Hepatocyte (in vitro differentiated cells): ENCODE results near the gene INSR. TPM values are rescaled to one million over a fixed set of nuclear protein-coding genes. Genes with fewer than 3 reads are reported as not detected.

Experiments used
- DNase-seq: peaks from one replicate; pipeline ENCODE4 v3.0.0-alpha.2; 2016; ENCODE audit warnings: low spot score
- H2AFZ ChIP-seq: fragments of 200-600 bp; sonication (generic); 2 replicates; pipeline ENCODE4 v1.6.0; 2016; ENCODE audit warnings: antibody characterized with exemption, mild to moderate bottlenecking
- H3K27ac ChIP-seq: fragments of 200-600 bp; sonication (generic); 2 replicates; pipeline ENCODE4 v1.5.1; 2016; ENCODE audit warnings: mild to moderate bottlenecking
- H3K27me3 ChIP-seq: fragments of 200-600 bp; sonication (generic); 2 replicates; pipeline ENCODE4 v1.6.1; 2016
- H3K36me3 ChIP-seq: fragments of 200-600 bp; sonication (generic); replicated peaks from 2 replicates; pipeline ENCODE4 v1.5.1; 2016; ENCODE audit warnings: low read depth; ENCODE audit not compliant: insufficient read depth
- H3K4me1 ChIP-seq: fragments of 200-600 bp; sonication (generic); 2 replicates; pipeline ENCODE4 v1.5.1; 2016; ENCODE audit warnings: mild to moderate bottlenecking, moderate library complexity; ENCODE audit not compliant: insufficient read depth
- H3K4me2 ChIP-seq: fragments of 200-600 bp; sonication (generic); 2 replicates; pipeline ENCODE4 v1.6.0; 2016
- H3K4me3 ChIP-seq: fragments of 200-600 bp; sonication (generic); 2 replicates; pipeline ENCODE4 v1.5.1; 2016; ENCODE audit warnings: mild to moderate bottlenecking
- H3K79me2 ChIP-seq: fragments of 200-600 bp; sonication (generic); 2 replicates; pipeline ENCODE4 v1.6.0; 2017; ENCODE audit warnings: mild to moderate bottlenecking
- H3K9me2 ChIP-seq: fragments of 200-600 bp; sonication (generic); replicated peaks from 2 replicates; pipeline ENCODE4 v1.6.0; 2017; ENCODE audit warnings: mild to moderate bottlenecking; ENCODE audit not compliant: insufficient read depth
- H3K9me3 ChIP-seq: fragments of 200-600 bp; sonication (generic); 2 replicates; pipeline ENCODE4 v1.5.1; 2016; ENCODE audit warnings: low read depth, mild to moderate bottlenecking
- H4K20me1 ChIP-seq: fragments of 200-600 bp; sonication (generic); 2 replicates; pipeline ENCODE4 v1.6.0; 2016; ENCODE audit warnings: mild to moderate bottlenecking; ENCODE audit not compliant: insufficient read depth, poor library complexity, severe bottlenecking
- CTCF ChIP-seq: fragments of 200-600 bp; sonication (generic); IDR thresholded peaks from 2 replicates; pipeline ENCODE4 v1.5.1; 2016; ENCODE audit warnings: antibody characterized with exemption, mild to moderate bottlenecking; ENCODE audit not compliant: poor library complexity
- EZH2 ChIP-seq: fragments of 200-600 bp; sonication (generic); IDR thresholded peaks from 2 replicates; pipeline ENCODE4 v1.6.1; 2016; ENCODE audit warnings: antibody characterized with exemption, mild to moderate bottlenecking, borderline replicate concordance
- EZH2phosphoT487 ChIP-seq: fragments of 200-600 bp; sonication (generic); IDR thresholded peaks from one replicate; pipeline ENCODE4 v1.6.1; 2018; ENCODE audit warnings: antibody characterized with exemption, mild to moderate bottlenecking, low read depth, moderate library complexity; ENCODE audit not compliant: unreplicated experiment, severe bottlenecking
- WGBS: methylation state at CpG from one replicate; pipeline ENCODE4 v1.1.6; 2016; ENCODE audit warnings: low lambda C conversion rate; ENCODE audit errors: missing lambda C conversion rate; 5-methylcytosine and 5-hydroxymethylcytosine counted together
- polyA plus RNA-seq: library from polyadenylated mRNA; unstranded; fragments of >200 nt; fragmentation: Nextera tagmentation; extraction: Ambion mirVana; gene quantifications from 2 replicates; pipeline ENCODE4 v1.2.1, GENCODE V29; 2016
- total RNA-seq: library from RNA; depleted of rRNA; stranded (reverse); fragments of >200 nt; gene quantifications from 2 replicates; pipeline ENCODE4 v1.2.3, GENCODE V29; 2014

The INSR gene
- total and polyA plus RNA-seq, 2 experiments from 2014 or later, result 17.0 to 59.0 TPM

DNA sequence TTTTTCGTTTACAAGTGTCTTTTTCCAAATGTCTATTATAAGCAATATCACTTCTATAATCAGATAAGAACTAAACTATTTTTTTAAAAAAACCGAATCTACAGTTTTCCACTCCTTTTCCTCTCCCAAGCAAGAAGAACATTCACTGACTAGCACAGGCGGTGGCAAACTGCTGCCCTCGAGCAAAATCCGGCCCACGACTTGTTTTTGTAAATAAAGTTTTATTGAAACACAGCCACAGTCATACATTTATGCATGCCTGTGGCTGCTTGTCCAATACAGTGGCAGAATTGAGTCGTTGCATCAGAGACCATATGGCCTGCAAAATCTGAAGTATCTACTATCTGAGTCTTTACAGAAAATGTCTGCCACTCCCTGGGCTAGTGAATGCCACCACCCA lies 27.4 kb downstream of the INSR start:
- TF ChIP-seq EZH2 (no peak), EZH2phosphoT487 (no peak), CTCF (no peak)
- peaks cover 6% of the 10 kb centered on the region for H3K4me1 ChIP-seq
- H3K4me3 ChIP-seq, result no peak overlapping the region
- H3K27me3 ChIP-seq, result no peaks in the 10 kb centered on the region
- peaks cover 39% of the 10 kb centered on the region for H4K20me1 ChIP-seq
- H3K9me3 ChIP-seq, result no peaks in the 10 kb centered on the region
- no peak for DNase-seq
- 96% methylated on average over 7 of the region's 7 CpGs for WGBS
- no peak overlapping the region for H2AFZ ChIP-seq
- H3K79me2 ChIP-seq, result peaks cover 80% of the 10 kb centered on the region
- no peak overlapping the region for H3K4me2 ChIP-seq
- no peak overlapping the region for H3K27ac ChIP-seq
- peaks cover 7% of the 10 kb centered on the region for H3K36me3 ChIP-seq
- no peaks in the 10 kb centered on the region for H3K9me2 ChIP-seq

- H3K4me3 ChIP-seq, result no peak overlapping the region
- 70% methylated on average over 5 of the region's 5 CpGs for WGBS
- no peak for DNase-seq
- no peak overlapping the region for H3K27ac ChIP-seq
- no peak overlapping the region for H2AFZ ChIP-seq
- TF ChIP-seq EZH2phosphoT487, result no peak
- no peak for TF ChIP-seq EZH2
- no peak for TF ChIP-seq CTCF
- no peak overlapping the region for H3K4me2 ChIP-seq
- peaks cover 80% of the 10 kb centered on the region for H3K79me2 ChIP-seq
- H4K20me1 ChIP-seq, result peaks cover 37% of the 10 kb centered on the region
- H3K9me3 ChIP-seq, result no peaks in the 10 kb centered on the region
- peaks cover 6% of the 10 kb centered on the region for H3K4me1 ChIP-seq
- H3K9me2 ChIP-seq, result no peaks in the 10 kb centered on the region
- H3K27me3 ChIP-seq, result no peaks in the 10 kb centered on the region
- H3K36me3 ChIP-seq, result peaks cover 7% of the 10 kb centered on the region
These were observed 28.3 kb downstream of the INSR start for GRCh38 chr19:7265963-7266362.

GRCh38 chr19:7264858-7265257 lies 29.4 kb downstream of the INSR start:
- Histone ChIP-seq H3K4me2 (no peak overlapping the region), H2AFZ (no peak overlapping the region), H3K27ac (no peak overlapping the region), H3K9me2 (no peaks in the 10 kb centered on the region), H3K9me3 (no peaks in the 10 kb centered on the region), H3K4me1 (peaks cover 6% of the 10 kb centered on the region), H4K20me1 (peaks cover 36% of the 10 kb centered on the region), H3K36me3 (peaks cover 7% of the 10 kb centered on the region), H3K27me3 (no peaks in the 10 kb centered on the region), H3K79me2 (peaks cover 80% of the 10 kb centered on the region), H3K4me3 (no peak overlapping the region)
- TF ChIP-seq EZH2phosphoT487, result no peak
- no peak for TF ChIP-seq CTCF
- TF ChIP-seq EZH2, result no peak
- no peak for DNase-seq
- 97% methylated on average over 4 of the region's 4 CpGs for WGBS

DNA sequence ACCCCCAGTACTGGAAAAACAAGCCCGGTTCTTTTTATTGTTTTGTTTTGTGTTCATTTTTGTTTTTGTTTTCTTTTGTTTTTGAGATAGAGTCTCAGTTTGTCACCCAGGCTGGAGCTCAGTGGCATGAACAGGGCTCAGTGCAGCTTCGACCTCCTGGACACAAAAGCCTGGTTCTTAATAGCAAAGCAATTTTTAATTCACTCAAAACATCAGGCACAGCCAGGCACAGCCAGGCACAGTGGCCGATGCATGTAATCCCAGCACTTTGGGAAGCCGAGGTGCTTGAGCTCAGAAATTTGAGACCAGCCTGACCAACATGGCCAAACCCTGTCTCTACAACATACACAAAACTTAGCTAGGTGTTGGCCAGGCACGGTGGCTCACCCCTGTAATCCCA lies 30.7 kb downstream of the INSR start:
- Histone ChIP-seq H3K79me2 (peaks cover 81% of the 10 kb centered on the region), H3K4me1 (peaks cover 10% of the 10 kb centered on the region)

More for the DNA sequence above, 30.7 kb downstream of the INSR start:
- H3K4me3 ChIP-seq, result no peak overlapping the region
- H3K4me2 ChIP-seq, result no peak overlapping the region
- no peak for TF ChIP-seq EZH2
- TF ChIP-seq CTCF, result no peak
- TF ChIP-seq EZH2phosphoT487, result no peak
- H3K9me2 ChIP-seq, result no peaks in the 10 kb centered on the region
- 80% methylated on average over 5 of the region's 5 CpGs for WGBS
- H3K36me3 ChIP-seq, result peaks cover 7% of the 10 kb centered on the region
- no peaks in the 10 kb centered on the region for H3K27me3 ChIP-seq
- no peak overlapping the region for H2AFZ ChIP-seq
- DNase-seq, result no peak
- no peak overlapping the region for H3K27ac ChIP-seq
- H4K20me1 ChIP-seq, result peaks cover 31% of the 10 kb centered on the region
- H3K9me3 ChIP-seq, result no peaks in the 10 kb centered on the region
